Measurements from ENCODE around the gene MTA3.

MTA3 gene

DNA sequence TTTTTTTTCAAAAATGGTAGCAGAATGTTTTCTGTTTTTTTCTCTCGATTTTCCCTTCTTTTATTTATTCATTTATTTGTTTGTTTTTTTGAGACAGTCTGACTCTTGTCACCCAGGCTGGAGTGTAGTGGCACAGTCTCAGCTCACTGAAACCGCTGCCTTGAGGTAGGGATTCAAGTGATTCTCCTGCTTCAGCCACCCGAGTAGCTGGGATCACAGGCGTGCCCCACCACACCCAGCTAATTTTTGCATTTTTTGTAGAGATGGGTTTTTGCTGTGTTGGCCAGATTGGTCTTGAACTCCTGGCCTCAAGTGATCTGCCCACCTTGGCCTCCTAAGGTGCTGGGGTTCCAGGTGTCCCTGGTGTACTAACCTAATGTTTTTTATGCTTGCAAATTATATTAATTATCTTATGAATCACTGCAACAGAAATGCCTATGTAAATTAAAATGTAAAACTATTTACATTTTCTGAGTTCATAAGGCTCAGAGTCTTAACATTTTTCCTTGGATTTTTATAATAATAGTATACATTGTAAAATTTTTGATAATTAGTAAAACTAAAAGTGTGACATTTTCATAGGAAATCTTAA is 19.2 kb downstream of the MTA3 start:
- TF ChIP-seq, protein P1, sequence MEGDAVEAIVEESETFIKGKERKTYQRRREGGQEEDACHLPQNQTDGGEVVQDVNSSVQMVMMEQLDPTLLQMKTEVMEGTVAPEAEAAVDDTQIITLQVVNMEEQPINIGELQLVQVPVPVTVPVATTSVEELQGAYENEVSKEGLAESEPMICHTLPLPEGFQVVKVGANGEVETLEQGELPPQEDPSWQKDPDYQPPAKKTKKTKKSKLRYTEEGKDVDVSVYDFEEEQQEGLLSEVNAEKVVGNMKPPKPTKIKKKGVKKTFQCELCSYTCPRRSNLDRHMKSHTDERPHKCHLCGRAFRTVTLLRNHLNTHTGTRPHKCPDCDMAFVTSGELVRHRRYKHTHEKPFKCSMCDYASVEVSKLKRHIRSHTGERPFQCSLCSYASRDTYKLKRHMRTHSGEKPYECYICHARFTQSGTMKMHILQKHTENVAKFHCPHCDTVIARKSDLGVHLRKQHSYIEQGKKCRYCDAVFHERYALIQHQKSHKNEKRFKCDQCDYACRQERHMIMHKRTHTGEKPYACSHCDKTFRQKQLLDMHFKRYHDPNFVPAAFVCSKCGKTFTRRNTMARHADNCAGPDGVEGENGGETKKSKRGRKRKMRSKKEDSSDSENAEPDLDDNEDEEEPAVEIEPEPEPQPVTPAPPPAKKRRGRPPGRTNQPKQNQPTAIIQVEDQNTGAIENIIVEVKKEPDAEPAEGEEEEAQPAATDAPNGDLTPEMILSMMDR (conservative IDR thresholded peaks at IDR 0.05; ENCODE audit: control insufficient read depth, insufficient read depth, low read depth, low read length) = no peak
- no peak overlapping the region for H3K4me3 ChIP-seq (ENCODE audit: control insufficient read depth, low read depth, low read length)
- no peak for DNase-seq (ENCODE audit: low read depth)

DNA sequence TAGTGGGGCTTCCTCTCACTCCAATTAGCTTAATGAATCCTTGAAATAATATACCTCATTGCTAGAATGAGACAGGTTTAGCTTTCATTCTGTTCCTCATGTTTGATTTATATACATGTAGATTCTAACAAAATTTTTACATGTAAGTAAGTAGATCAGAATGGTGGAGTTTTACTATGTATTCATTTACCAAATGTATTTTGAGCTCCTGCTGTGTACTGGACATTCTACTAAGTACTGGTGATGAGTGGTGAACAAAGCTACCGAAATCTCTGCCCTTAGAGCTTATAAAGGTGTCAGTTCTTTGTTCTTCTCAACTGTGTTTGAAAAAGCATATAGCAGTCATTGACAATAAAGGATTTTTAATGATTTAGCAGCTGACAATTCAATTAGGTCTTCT is 19.7 kb downstream of the MTA3 start:
- no peak overlapping the region for H3K4me3 ChIP-seq (ENCODE audit: control insufficient read depth, low read depth, low read length)
- no peak for DNase-seq (ENCODE audit: low read depth)
- TF ChIP-seq, protein P1 (conservative IDR thresholded peaks at IDR 0.05; ENCODE audit: control insufficient read depth, insufficient read depth, low read depth, low read length) = no peak

DNA sequence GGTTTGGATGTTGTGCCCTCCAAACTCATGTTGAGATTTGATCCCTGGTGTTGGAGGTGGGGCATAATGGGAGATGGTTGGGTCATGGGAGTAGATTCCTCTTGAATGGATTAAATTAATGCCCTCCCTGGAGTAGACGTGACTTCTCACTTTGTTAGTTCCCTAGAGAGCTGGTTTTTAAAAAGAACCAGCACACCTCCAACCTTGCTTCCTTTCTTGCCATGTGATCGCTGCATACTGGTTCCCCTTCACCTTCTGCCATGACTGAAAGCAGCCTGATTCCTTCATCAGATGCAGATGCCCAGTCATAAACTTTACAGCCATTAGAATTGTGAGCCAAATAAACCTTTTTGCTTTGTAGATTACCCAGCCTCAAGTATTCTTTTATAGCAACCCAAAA is 21.7 kb downstream of the MTA3 start:
- H3K4me3 ChIP-seq (ENCODE audit: control insufficient read depth, low read depth, low read length) = no peak overlapping the region
- DNase-seq (ENCODE audit: low read depth) = no peak
- TF ChIP-seq, protein P1 (conservative IDR thresholded peaks at IDR 0.05; ENCODE audit: control insufficient read depth, insufficient read depth, low read depth, low read length) = no peak

DNA sequence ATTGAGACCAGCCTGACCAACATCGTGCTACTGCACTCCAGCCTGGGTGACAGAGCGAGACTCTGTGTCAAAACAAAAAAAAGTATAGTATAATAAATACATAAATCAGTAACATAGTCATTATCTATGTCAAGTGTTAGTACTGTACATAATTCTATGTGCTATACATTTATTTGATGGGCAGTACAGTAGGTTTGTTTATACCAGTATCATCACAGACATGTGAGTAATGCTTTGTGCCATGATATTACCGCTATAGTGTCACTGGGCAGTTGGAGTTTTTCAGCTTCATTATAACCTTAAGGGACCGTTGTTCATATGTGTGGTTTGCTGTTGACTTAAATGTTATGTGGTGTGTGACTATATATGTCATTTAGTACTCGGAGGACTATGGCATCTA is 24.9 kb downstream of the MTA3 start:
- TF ChIP-seq, protein P1 (conservative IDR thresholded peaks at IDR 0.05; ENCODE audit: control insufficient read depth, insufficient read depth, low read depth, low read length) = no peak
- H3K4me3 ChIP-seq (ENCODE audit: control insufficient read depth, low read depth, low read length) = no peak overlapping the region
- no peak for DNase-seq (ENCODE audit: low read depth)

DNA sequence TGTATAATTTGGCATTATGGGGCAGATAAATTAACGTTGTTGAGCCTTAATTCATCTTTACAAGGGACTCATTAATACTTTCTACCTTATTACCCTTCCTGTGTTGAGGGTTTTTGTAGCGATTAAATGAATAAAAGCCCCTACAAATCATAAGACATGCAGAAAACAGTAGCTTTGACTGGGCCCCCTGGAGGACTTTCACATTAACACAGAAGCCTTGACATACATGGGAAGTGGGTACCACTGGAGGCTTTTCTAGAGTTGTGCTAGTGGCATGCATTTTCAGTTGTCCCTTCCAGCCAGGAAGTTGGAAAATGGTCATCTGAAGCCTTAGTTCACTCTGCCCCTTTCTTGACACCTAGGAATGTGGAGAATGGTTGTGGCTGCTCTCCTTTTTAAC is 30.2 kb downstream of the MTA3 start:
- no peak for DNase-seq (ENCODE audit: low read depth)
- no peak overlapping the region for H3K4me3 ChIP-seq (ENCODE audit: control insufficient read depth, low read depth, low read length)
- TF ChIP-seq, protein P1 (conservative IDR thresholded peaks at IDR 0.05; ENCODE audit: control insufficient read depth, insufficient read depth, low read depth, low read length) = no peak

DNA sequence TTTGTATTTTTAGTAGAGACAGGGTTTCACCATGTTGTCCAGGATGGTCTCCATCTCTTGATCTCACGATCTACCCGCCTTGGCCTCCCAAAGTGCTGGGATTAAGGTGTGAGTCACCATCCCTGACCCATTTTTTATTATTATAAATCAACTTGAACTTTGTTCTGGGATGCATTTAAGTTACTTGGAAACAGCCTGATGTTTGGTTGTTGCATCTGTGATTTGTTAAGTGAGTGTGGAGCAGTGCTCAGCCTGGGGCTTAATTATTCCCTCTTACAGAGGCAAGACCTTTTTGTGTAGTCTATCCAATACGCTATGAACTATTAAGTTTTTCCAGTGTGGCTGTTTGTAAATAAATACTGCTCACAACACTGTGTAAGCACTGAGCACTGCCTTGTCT is 32.6 kb downstream of the MTA3 start:
- TF ChIP-seq, protein P1 (conservative IDR thresholded peaks at IDR 0.05; ENCODE audit: control insufficient read depth, insufficient read depth, low read depth, low read length) = no peak
- DNase-seq (ENCODE audit: low read depth) = peak; percentile 53
- no peak overlapping the region for H3K4me3 ChIP-seq (ENCODE audit: control insufficient read depth, low read depth, low read length)
